Naive thymus-derived CD4-positive, alpha-beta T cell (primary cell): Measurements from ENCODE around the gene VAPB. TPM values are rescaled to one million over a fixed set of nuclear protein-coding genes. Genes with fewer than 3 reads are reported as not detected.

Source experiments
- ATAC-seq: fragments of 150-1000 bp; cut with Tn5 transposase; 2 replicates; pipeline ENCODE4 v1.10.0; 2021; ENCODE audit warnings: mild to moderate bottlenecking, moderate library complexity
- CTCF ChIA-PET: fragments of 350-600 bp; sonication (Branson Sonifier 250); formaldehyde crosslinking; loops from one replicate; lab custom pipeline; 2021; ENCODE audit warnings: antibody characterized with exemption; lab: Charles Lee
- POLR2A ChIA-PET: fragments of 350-600 bp; sonication (Branson Sonifier 250); formaldehyde crosslinking; loops from one replicate; lab custom pipeline; 2021; ENCODE audit warnings: antibody characterized with exemption, inconsistent platforms; lab: Charles Lee
- DNase-seq, 9 donors: peaks; one replicate each; pipeline versions ENCODE4 v3.0.0 to v3.0.0-alpha.2; 2020 to 2022; ENCODE audit warnings: mixed read lengths in 1 of 9
- H3K27ac ChIP-seq: one replicate; pipeline ENCODE4 v1.7.0; 2013; ENCODE audit warnings: mild to moderate bottlenecking, low read depth, low read length, moderate library complexity
- H3K27me3 ChIP-seq, 2 donors: one replicate each; pipeline ENCODE4 v1.7.0; 2013; ENCODE audit warnings: low read length in 2 of 2, mild to moderate bottlenecking in 2 of 2, moderate library complexity in 2 of 2; ENCODE audit not compliant: control insufficient read depth in 2 of 2, insufficient read depth in 2 of 2
- H3K36me3 ChIP-seq, 3 experiments: 1 replicate in 2 of 3; 2 replicates in 1 of 3; pipeline ENCODE4 v1.7.0; 2013; ENCODE audit warnings: low read length in 3 of 3, mild to moderate bottlenecking in 3 of 3, moderate library complexity in 1 of 3; ENCODE audit not compliant: insufficient read depth in 3 of 3, control insufficient read depth in 2 of 3
- H3K4me1 ChIP-seq, 2 donors: one replicate each; pipeline ENCODE4 v1.7.0; 2013; ENCODE audit warnings: low read length in 2 of 2, mild to moderate bottlenecking in 2 of 2, moderate library complexity in 1 of 2; ENCODE audit not compliant: control insufficient read depth in 2 of 2, insufficient read depth in 2 of 2
- H3K4me3 ChIP-seq: 2 replicates; pipeline ENCODE4 v1.7.0; 2013; ENCODE audit warnings: mild to moderate bottlenecking, low read length
- H3K9me3 ChIP-seq, 3 experiments: 1 replicate in 2 of 3; 2 replicates in 1 of 3; pipeline ENCODE4 v1.7.0; 2013; ENCODE audit warnings: low read length in 3 of 3; ENCODE audit not compliant: control insufficient read depth in 2 of 3
- H3K27ac Mint-ChIP-seq, 9 donors: one replicate each; pipeline ENCODE4 v1.8.0; 2020 to 2022; ENCODE audit warnings: mixed read lengths in 9 of 9, mild to moderate bottlenecking in 8 of 9, moderate library complexity in 5 of 9, inconsistent platforms in 2 of 9
- H3K27me3 Mint-ChIP-seq, 5 donors: one replicate each; pipeline ENCODE4 v1.8.0; 2021 to 2022; ENCODE audit warnings: mixed read lengths in 5 of 5, mild to moderate bottlenecking in 1 of 5
- H3K36me3 Mint-ChIP-seq, 5 donors: one replicate each; pipeline ENCODE4 v1.8.0; 2020 to 2022; ENCODE audit warnings: mixed read lengths in 5 of 5, mild to moderate bottlenecking in 3 of 5, inconsistent platforms in 1 of 5
- H3K4me1 Mint-ChIP-seq, 7 donors: one replicate each; pipeline ENCODE4 v1.8.0; 2020 to 2022; ENCODE audit warnings: mixed read lengths in 7 of 7, mild to moderate bottlenecking in 3 of 7, inconsistent platforms in 1 of 7
- H3K4me3 Mint-ChIP-seq, 10 donors: one replicate each; pipeline ENCODE4 v1.8.0; 2020 to 2022; ENCODE audit warnings: mild to moderate bottlenecking in 10 of 10, mixed read lengths in 10 of 10, moderate library complexity in 6 of 10, inconsistent platforms in 2 of 10
- H3K9me3 Mint-ChIP-seq, 11 donors: one replicate each; pipeline ENCODE4 v1.8.0; 2020 to 2022; ENCODE audit warnings: mixed read lengths in 11 of 11, mild to moderate bottlenecking in 4 of 11, inconsistent platforms in 1 of 11, moderate library complexity in 1 of 11
- intact Hi-C, 2 donors: fragments of 100-400 bp; cut with micrococcal nuclease; formaldehyde crosslinking; loops; one replicate each; pipeline ENCODE4 v1.15.1; 2023
- polyA plus RNA-seq, 2 donors: library from polyadenylated mRNA; unstranded; fragments of 300-500 nt; fragmentation: Illumina TruSeq; gene quantifications; one replicate each; pipeline ENCODE4 v1.2.3, GENCODE V29; 2021
- total RNA-seq, 6 experiments: library from RNA in 5 of 6; stranded (reverse) in 5 of 6; gene quantifications; 1 replicate in 5 of 6; 2 replicates in 1 of 6; pipeline ENCODE4 v1.2.3 and lab custom pipeline; 2021 to 2026

The VAPB gene
- total and polyA plus RNA-seq, 7 experiments from 2014 or later = 21.9 to 37.0 (median 25.3) TPM

DNA sequence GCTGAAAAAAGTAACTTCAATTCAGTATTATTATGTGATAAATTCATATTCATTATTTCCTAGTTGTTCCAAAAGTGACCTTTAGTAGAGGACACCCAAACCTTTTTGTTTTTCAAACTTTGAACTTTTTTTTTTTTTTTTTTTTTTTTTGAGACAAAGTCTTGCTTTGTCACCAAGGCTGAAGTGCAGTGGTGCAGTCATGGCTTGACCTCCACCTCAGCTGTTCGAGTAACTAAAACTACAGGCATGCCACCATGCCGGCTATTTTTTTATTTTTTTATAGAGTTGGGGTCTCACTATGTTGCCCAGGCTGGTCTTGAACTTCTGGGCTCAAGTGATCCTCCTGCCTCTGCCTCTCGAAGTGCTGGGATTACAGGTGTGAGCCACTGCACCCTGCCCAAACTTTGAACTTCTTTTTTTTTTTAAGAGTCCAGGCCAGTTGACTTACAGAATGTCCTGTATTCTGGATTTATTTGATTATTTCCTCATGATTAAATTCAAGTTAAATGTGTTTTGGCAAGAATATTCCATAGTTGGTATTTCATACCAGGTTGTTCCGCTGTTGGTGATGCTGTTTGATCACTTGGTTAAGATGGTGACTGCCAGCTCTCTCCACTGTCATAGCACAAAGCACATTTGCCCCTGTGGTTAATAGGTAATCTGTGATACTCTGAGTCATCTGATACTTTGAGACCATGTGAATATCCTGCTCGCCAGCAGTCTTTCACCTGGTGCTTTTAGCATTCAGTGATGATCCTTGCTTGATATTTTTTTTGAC, 48.0 kb downstream of the VAPB start:
- POLR2A ChIA-PET = no interaction called here
- H3K4me3 ChIP-seq = no peak overlapping the region
- Mint-ChIP-seq H3K4me3 (no peak overlapping the region), H3K27me3 (no peaks in the 10 kb centered on the region), H3K36me3 (peaks cover 0 to 32% (median 10%) of the 10 kb centered on the region in 5 donors), H3K4me1 (peaks cover 29 to 48% (median 41%) of the 10 kb centered on the region in 7 donors), H3K9me3 (no peaks in the 10 kb centered on the region), H3K27ac (peak overlapping the region in 4 of 9 donors; percentile 25 to 65 (median 42))
- no peak overlapping the region for H3K27ac ChIP-seq
- peaks cover 0 to 4% of the 10 kb centered on the region in 2 donors for H3K4me1 ChIP-seq
- intact Hi-C loops = no loop called here
- H3K9me3 ChIP-seq = no peaks in the 10 kb centered on the region
- CTCF ChIA-PET = no interaction called here
- H3K36me3 ChIP-seq = peaks cover 3 to 41% (median 4%) of the 10 kb centered on the region in 3 experiments
- H3K27me3 ChIP-seq = no peaks in the 10 kb centered on the region
- no peak for ATAC-seq
- no peak for DNase-seq

DNA sequence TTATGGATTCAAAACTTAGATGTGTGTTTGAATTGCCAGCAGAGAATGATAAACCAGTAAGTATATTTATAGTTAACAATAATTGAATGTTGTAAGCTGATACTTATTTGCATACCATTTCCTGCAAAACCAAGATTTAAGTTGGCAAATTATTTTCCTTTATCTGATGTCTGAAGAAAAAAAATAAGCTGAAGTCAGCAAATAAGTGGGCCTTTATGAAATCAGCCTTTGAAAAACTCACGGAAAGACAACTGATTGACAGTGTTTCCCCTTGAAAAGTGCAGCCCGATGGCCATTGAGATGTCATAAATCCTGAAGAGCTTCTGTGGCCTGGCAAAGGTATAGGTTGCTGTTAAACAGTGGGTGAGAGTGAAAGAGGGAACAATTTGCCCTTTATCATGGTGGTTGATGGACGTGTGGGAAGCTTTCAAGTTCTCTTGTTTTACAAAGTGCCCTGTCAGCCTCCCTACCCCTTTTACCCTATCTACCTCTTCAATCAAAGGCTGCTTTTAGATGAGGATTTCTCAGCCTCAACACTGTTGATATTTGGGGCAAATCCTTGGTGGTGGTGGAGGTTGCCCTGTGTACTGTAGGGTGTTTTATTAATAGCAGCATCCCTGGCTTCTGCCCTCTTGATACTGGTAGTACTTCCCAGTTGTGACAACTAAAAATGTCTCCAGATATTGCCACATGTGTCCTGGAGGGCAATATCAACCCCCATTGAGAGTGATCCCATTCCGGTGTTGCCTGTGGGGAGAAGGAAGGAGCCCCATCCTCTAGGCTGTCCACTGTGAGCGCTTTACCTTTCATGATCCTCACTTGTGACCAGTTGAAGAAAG, 50.2 kb downstream of the VAPB start:
- H3K4me1 ChIP-seq = no peaks in the 10 kb centered on the region
- H3K27me3 ChIP-seq = no peaks in the 10 kb centered on the region
- H3K36me3 ChIP-seq = peaks cover 3 to 52% (median 8%) of the 10 kb centered on the region in 3 experiments
- no peaks in the 10 kb centered on the region for H3K9me3 ChIP-seq
- Mint-ChIP-seq H3K27ac (peak overlapping the region in 2 of 9 donors; percentile 45 to 66), H3K4me3 (no peak overlapping the region), H3K4me1 (peaks cover 16 to 28% (median 25%) of the 10 kb centered on the region in 7 donors), H3K36me3 (peaks cover 12 to 42% (median 20%) of the 10 kb centered on the region in 5 donors), H3K9me3 (no peaks in the 10 kb centered on the region), H3K27me3 (no peaks in the 10 kb centered on the region)
- intact Hi-C loops = no loop called here
- no peak overlapping the region for H3K4me3 ChIP-seq
- ATAC-seq (no peak), DNase-seq (no peak)
- POLR2A ChIA-PET = no interaction called here
- no peak overlapping the region for H3K27ac ChIP-seq
- CTCF ChIA-PET = interaction anchor here (0.8 kb wide), 1 partner anchor 199 kb away, joined by 5 read pairs; no protein-coding TSS in a partner anchor

DNA sequence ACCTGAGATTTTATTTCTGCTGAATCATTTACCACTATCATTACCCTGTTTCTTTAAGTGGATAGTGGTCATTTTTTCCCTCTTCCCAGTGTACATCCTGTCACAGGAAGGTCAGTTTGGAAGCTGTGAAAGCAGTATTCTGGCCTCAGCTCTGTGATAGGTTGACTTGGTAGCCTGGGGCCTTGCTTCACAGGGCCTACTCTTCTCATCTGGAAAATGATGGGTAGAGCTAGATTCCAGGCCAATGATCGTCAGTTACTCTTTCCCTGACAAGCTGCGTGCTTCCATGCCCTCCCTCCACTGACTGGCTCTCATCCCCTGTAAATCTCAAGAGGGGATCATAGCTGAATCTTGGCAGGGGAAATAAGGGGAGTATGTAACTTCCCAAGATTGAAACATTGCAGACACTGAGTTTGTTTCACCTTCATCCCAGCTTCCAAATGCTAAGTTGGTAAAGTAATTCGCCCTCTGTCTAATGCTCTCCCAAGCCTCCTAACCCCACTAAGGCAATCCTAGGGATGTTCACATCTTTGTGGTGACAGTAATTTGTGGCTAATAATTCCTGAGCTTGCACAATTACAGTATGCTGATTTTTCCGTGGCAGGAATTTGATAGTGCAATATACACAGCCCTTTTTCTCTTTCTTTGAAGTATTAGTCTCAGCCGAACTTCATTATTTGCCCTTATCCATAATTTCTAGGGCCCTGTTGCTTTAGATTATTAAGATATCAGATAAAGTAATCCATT, 51.2 kb downstream of the VAPB start:
- Histone ChIP-seq H3K9me3 (no peaks in the 10 kb centered on the region), H3K4me1 (no peaks in the 10 kb centered on the region), H3K36me3 (peaks cover 3 to 60% (median 6%) of the 10 kb centered on the region in 3 experiments), H3K4me3 (no peak overlapping the region), H3K27ac (no peak overlapping the region), H3K27me3 (no peaks in the 10 kb centered on the region)
- Mint-ChIP-seq H3K27ac (peak overlapping the region in 3 of 9 donors; percentile 32 to 67 (median 46)), H3K4me3 (no peak overlapping the region), H3K27me3 (no peaks in the 10 kb centered on the region), H3K36me3 (peaks cover 17 to 45% (median 20%) of the 10 kb centered on the region in 5 donors), H3K9me3 (no peaks in the 10 kb centered on the region), H3K4me1 (peaks cover 11 to 29% (median 19%) of the 10 kb centered on the region in 7 donors)
- ChIA-PET POLR2A (no interaction called here), CTCF (interaction anchor here (0.5 to 0.6 kb wide), 3 partner anchors 23 to 122 kb away, joined by 3 to 7 read pairs (median 5); no protein-coding TSS in a partner anchor)
- DNase-seq (no peak), ATAC-seq (no peak)
- intact Hi-C loops = no loop called here

DNA sequence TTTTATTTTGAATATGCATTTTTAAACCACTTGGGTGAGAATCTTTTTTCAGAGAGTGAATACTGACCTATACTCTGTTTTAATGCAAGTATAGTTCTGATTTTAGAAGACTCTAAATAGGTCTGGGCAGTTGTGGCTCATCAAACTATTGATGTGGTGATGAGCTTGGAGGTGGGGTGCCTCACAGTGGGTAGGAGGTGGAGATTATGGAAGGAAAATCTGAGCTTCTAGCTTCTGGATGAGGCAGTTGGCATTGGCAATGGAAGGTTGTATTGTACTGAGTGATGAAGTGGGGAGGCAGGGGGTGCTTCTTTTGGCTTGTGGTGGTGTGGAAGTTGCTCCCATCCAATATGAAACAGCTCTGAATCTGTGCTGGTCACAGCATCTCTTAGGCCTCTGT, 52.7 kb downstream of the VAPB start:
- Histone ChIP-seq H3K4me1 (no peaks in the 10 kb centered on the region), H3K27me3 (no peaks in the 10 kb centered on the region), H3K36me3 (peaks cover 3 to 66% (median 9%) of the 10 kb centered on the region in 3 experiments), H3K4me3 (no peak overlapping the region), H3K27ac (no peak overlapping the region), H3K9me3 (no peaks in the 10 kb centered on the region)
- H3K36me3 Mint-ChIP-seq = peaks cover 12 to 45% (median 20%) of the 10 kb centered on the region in 5 donors
- DNase-seq (no peak), ATAC-seq (no peak)
- no peak overlapping the region for H3K4me3 Mint-ChIP-seq
- peaks cover 5 to 27% (median 13%) of the 10 kb centered on the region in 7 donors for H3K4me1 Mint-ChIP-seq
- peak overlapping the region in 2 of 9 donors; percentile 53 to 79 for H3K27ac Mint-ChIP-seq
- ChIA-PET POLR2A (interaction anchor here (0.7 kb wide), 1 partner anchor 20 kb away, joined by 6 read pairs; no protein-coding TSS in a partner anchor), CTCF (no interaction called here)
- intact Hi-C loops = no loop called here
- H3K9me3 Mint-ChIP-seq = no peaks in the 10 kb centered on the region
- no peaks in the 10 kb centered on the region for H3K27me3 Mint-ChIP-seq

DNA sequence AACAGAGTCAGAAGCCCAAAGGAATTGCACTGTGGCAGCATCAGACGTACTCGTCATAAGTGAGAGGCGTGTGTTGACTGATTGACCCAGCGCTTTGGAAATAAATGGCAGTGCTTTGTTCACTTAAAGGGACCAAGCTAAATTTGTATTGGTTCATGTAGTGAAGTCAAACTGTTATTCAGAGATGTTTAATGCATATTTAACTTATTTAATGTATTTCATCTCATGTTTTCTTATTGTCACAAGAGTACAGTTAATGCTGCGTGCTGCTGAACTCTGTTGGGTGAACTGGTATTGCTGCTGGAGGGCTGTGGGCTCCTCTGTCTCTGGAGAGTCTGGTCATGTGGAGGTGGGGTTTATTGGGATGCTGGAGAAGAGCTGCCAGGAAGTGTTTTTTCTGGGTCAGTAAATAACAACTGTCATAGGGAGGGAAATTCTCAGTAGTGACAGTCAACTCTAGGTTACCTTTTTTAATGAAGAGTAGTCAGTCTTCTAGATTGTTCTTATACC, 55.8 kb downstream of the VAPB start:
- Histone ChIP-seq H3K4me3 (no peak overlapping the region), H3K27ac (no peak overlapping the region), H3K9me3 (no peaks in the 10 kb centered on the region), H3K36me3 (peaks cover 0 to 52% (median 9%) of the 10 kb centered on the region in 3 experiments), H3K4me1 (no peaks in the 10 kb centered on the region), H3K27me3 (no peaks in the 10 kb centered on the region)
- H3K4me3 Mint-ChIP-seq = no peak overlapping the region
- no peak for ATAC-seq
- POLR2A ChIA-PET = no interaction called here
- H3K4me1 Mint-ChIP-seq = peaks cover 0 to 19% (median 5%) of the 10 kb centered on the region in 7 donors
- CTCF ChIA-PET = no interaction called here
- H3K27ac Mint-ChIP-seq = peak overlapping the region in 6 of 9 donors; percentile 11 to 33 (median 14)
- no peak for DNase-seq
- peaks cover 10 to 45% (median 20%) of the 10 kb centered on the region in 5 donors for H3K36me3 Mint-ChIP-seq
- H3K27me3 Mint-ChIP-seq = no peaks in the 10 kb centered on the region
- no peaks in the 10 kb centered on the region for H3K9me3 Mint-ChIP-seq
- intact Hi-C loops = loop anchor here in 1 of 2 donors (5.0 kb wide), 2 partner anchors 38 to 138 kb away; partner anchors contain the start of gene RAB22A
